ENCODE results near the gene EPG5. TPM values are rescaled to one million over a fixed set of nuclear protein-coding genes. Genes with fewer than 3 reads are reported as not detected.
"Not testable (repeated sequence)": the region's sequence is repeated elsewhere in the genome, so short reads cannot be mapped to it uniquely, and the experiment has no call there.

The EPG5 gene
- total RNA-seq, 4 donors from 2014 or later, result 24.3 to 42.2 (median 35.6) TPM

DNA sequence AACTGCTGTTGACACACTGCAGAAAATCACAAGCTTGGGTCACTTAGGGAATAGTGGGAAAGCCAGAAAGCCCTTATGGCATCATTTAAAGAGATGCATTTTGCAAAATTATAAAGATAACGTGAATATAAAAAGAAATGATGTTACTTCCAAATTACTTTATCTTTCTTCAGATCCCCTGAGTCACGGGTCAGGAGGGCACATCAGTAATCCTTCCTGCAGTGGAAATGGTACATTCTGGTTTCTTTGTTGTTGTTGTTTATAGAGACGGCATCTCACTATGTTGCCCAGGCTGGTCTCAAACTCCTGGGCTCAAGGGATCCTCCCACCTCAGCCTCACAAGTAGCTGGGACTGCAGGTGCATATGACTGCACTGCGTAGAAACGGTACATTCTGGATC lies 9.8 kb upstream of the EPG5 start:
- in situ Hi-C loops (cut with MboI; ENCODE audit: low pct_ligation_motif_present in 1 of 4, low pct_unique_long_range_greater_than_20kb in 1 of 4, low sequenced_read_pairs in 3 of 4), result no loop called here
- TF ChIP-seq CTCF (IDR thresholded peaks at IDR 0.05) (no peak), POLR2AphosphoS5 (IDR thresholded peaks at IDR 0.05) (no peak), EP300 (IDR thresholded peaks at IDR 0.05; ENCODE audit: low read depth) (no peak), POLR2A (IDR thresholded peaks at IDR 0.05) (no peak)
- H3K27me3 ChIP-seq, result no peaks in the 10 kb centered on the region
- no peak for DNase-seq
- intact Hi-C loops (cut with DNase I; ENCODE audit: low total_unique reads), result no loop called here
- no peaks in the 10 kb centered on the region for H3K9me3 ChIP-seq
- H3K36me3 ChIP-seq, result no peaks in the 10 kb centered on the region
- H3K4me3 ChIP-seq, result no peak overlapping the region
- H3K27ac ChIP-seq, result no peak overlapping the region
- peaks cover 2 to 12% (median 5%) of the 10 kb centered on the region in 4 donors for H3K4me1 ChIP-seq
- WGBS, 2 donors (ENCODE audit: low coverage in 1 of 2), result 92 to 93% methylated on average over 3 to 5 of the region's 5 CpGs

GRCh38 chr18:45976566-45976965 lies 9.4 kb upstream of the EPG5 start:
- Histone ChIP-seq H3K27ac (no peak overlapping the region), H3K4me3 (no peak overlapping the region), H3K4me1 (peaks cover 2 to 12% (median 5%) of the 10 kb centered on the region in 4 donors), H3K9me3 (no peaks in the 10 kb centered on the region), H3K27me3 (no peaks in the 10 kb centered on the region), H3K36me3 (no peaks in the 10 kb centered on the region)
- intact Hi-C loops (cut with DNase I; ENCODE audit: low total_unique reads) (no loop called here), in situ Hi-C loops (cut with MboI; ENCODE audit: low pct_ligation_motif_present in 1 of 4, low pct_unique_long_range_greater_than_20kb in 1 of 4, low sequenced_read_pairs in 3 of 4) (no loop called here)
- no peak for TF ChIP-seq POLR2A (IDR thresholded peaks at IDR 0.05)
- DNase-seq, result no peak
- 42 to 44% methylated on average over 1 of the region's 1 CpG for WGBS, 2 donors (ENCODE audit: low coverage in 1 of 2)

- intact Hi-C loops (cut with DNase I; ENCODE audit: low total_unique reads) (no loop called here), in situ Hi-C loops (cut with MboI; ENCODE audit: low pct_ligation_motif_present in 1 of 4, low pct_unique_long_range_greater_than_20kb in 1 of 4, low sequenced_read_pairs in 3 of 4) (loop anchor here in 1 of 4 donors (25.0 kb wide), 1 partner anchor 113 kb away; the partner anchor contains the start of gene ATP5F1A)
- H3K4me1 ChIP-seq, result peaks cover 2 to 12% (median 5%) of the 10 kb centered on the region in 4 donors
- H3K4me3 ChIP-seq, result peak overlapping the region in 1 of 4 donors; percentile 2
- no peaks in the 10 kb centered on the region for H3K36me3 ChIP-seq
- DNase-seq, result peak; percentile 71
- H3K27me3 ChIP-seq, result no peaks in the 10 kb centered on the region
- H3K9me3 ChIP-seq, result no peaks in the 10 kb centered on the region
- TF ChIP-seq POLR2AphosphoS5 (IDR thresholded peaks at IDR 0.05) (no peak), CTCF (IDR thresholded peaks at IDR 0.05) (peak; percentile 59 to 70 (median 63))
- no peak overlapping the region for H3K27ac ChIP-seq
- WGBS, 2 donors (ENCODE audit: low coverage in 1 of 2), result 14 to 20% methylated on average over 5 of the region's 5 CpGs
Observed at GRCh38 chr18:45974088-45974536, 7.0 kb upstream of the EPG5 start.

GRCh38 chr18:45964913-45965312 lies 2.2 kb downstream of the EPG5 start:
- H3K4me3 ChIP-seq; H3K27me3 ChIP-seq; H3K36me3 ChIP-seq; H3K27ac ChIP-seq; DNase-seq; H3K9me3 ChIP-seq; intact Hi-C loops (cut with DNase I; ENCODE audit: low total_unique reads): not testable (repeated sequence)
- WGBS, 2 donors (ENCODE audit: low coverage in 1 of 2), result 90 to 97% methylated on average over 2 to 5 of the region's 5 CpGs
- in situ Hi-C loops (cut with MboI; ENCODE audit: low pct_ligation_motif_present in 1 of 4, low pct_unique_long_range_greater_than_20kb in 1 of 4, low sequenced_read_pairs in 3 of 4), result loop anchor here in 2 of 4 donors (10.0 to 25.0 kb wide), 2 partner anchors 110 to 122 kb away; partner anchors contain the start of genes ATP5F1A (in 1 of the 2) and PSTPIP2 (in 1 of the 2)
- peaks cover 0 to 36% (median 9%) of the 10 kb centered on the region in 4 donors for H3K4me1 ChIP-seq

DNA sequence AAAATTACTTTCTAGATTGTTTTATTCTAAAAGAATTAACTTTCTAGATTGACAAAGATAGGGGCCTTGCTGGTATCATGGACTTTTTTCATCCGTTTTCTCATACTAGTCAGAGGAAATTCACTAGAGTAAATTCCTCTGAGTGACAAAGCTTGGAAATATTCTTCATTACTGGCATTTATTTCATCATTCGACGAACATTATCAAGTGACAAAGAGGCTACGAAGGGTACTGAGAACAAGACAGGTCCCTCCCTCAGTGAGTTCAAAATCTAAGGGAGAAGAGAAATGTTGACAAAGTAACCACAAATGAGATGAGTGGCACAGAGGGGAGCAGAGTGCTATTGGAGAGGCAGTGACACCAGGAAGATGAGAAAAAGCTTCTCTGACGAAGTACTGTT lies 4.3 kb downstream of the EPG5 start:
- Histone ChIP-seq H3K9me3 (no peaks in the 10 kb centered on the region), H3K4me3 (no peak overlapping the region), H3K36me3 (no peaks in the 10 kb centered on the region), H3K27me3 (no peaks in the 10 kb centered on the region), H3K4me1 (peaks cover 0 to 32% (median 9%) of the 10 kb centered on the region in 4 donors), H3K27ac (no peak overlapping the region)
- in situ Hi-C loops (cut with MboI; ENCODE audit: low pct_ligation_motif_present in 1 of 4, low pct_unique_long_range_greater_than_20kb in 1 of 4, low sequenced_read_pairs in 3 of 4), result loop anchor here in 2 of 4 donors (10.0 to 25.0 kb wide), 2 partner anchors 112 to 124 kb away; partner anchors contain the start of genes ATP5F1A (in 1 of the 2) and PSTPIP2 (in 1 of the 2)
- TF ChIP-seq EP300 (IDR thresholded peaks at IDR 0.05; ENCODE audit: low read depth) (no peak), POLR2AphosphoS5 (IDR thresholded peaks at IDR 0.05) (no peak), POLR2A (IDR thresholded peaks at IDR 0.05) (no peak), CTCF (IDR thresholded peaks at IDR 0.05) (no peak)
- intact Hi-C loops (cut with DNase I; ENCODE audit: low total_unique reads), result no loop called here
- DNase-seq, result no peak
- 88 to 91% methylated on average over 5 of the region's 5 CpGs for WGBS, 2 donors (ENCODE audit: low coverage in 1 of 2)
